AG10803 (cell line): ENCODE results near the gene SIDT2.

Source experiments
- DNase-seq: peaks from one replicate; pipeline ENCODE4 v3.0.0; 2010; ENCODE audit warnings: low read depth
- H3K4me3 ChIP-seq: 2 replicates; pipeline ENCODE4 v1.5.1; 2011; ENCODE audit warnings: mild to moderate bottlenecking, low read length, control low read depth
- CTCF ChIP-seq: conservative IDR thresholded peaks from 2 replicates; pipeline ENCODE4 v1.5.1; 2011; ENCODE audit warnings: mild to moderate bottlenecking, low read length, control low read depth, inconsistent platforms

Gene SIDT2

GRCh38 chr11:117239295-117239694, 60.8 kb downstream of the SIDT2 start:
- peak; percentile 93 for DNase-seq
- TF ChIP-seq CTCF: peak; percentile 79

More at GRCh38 chr11:117239295-117239694, 60.8 kb downstream of the SIDT2 start:
- no peak overlapping the region for H3K4me3 ChIP-seq
